Lung microvascular endothelial cell (primary cell): ENCODE data around the gene KLHL17. TPM values are rescaled to one million over a fixed set of nuclear protein-coding genes. Genes with fewer than 3 reads are reported as not detected.

Experiments used
- DNase-seq, 2 donors: peaks; one replicate each; pipeline versions ENCODE4 v3.0.0 to v3.0.0-alpha.2; 2010; ENCODE audit warnings: low read depth in 2 of 2
- total RNA-seq: library from RNA; depleted of rRNA; stranded (reverse); fragments of >200 nt; gene quantifications from 2 replicates; pipeline ENCODE4 v1.2.1, GENCODE V29; 2014

Gene KLHL17
- total RNA-seq, 1 donor from 2014 or later, result 3.6 TPM

GRCh38 chr1:921011-921837 lies 39.2 kb upstream of the KLHL17 start:
- peak; percentile 75 to 79 for DNase-seq

GRCh38 chr1:923131-923990 lies 37.0 kb upstream of the KLHL17 start, which contains the start of gene SAMD11:
SAMD11 (plus strand) TSS chr1:923923; CDS start chr1:924432, 509 bp downstream.
- DNase-seq, result peak; percentile 83 to 86

GRCh38 chr1:923991-924655 lies 36.3 kb upstream of the KLHL17 start:
- no peak for DNase-seq

GRCh38 chr1:924656-925560 lies 35.5 kb upstream of the KLHL17 start:
- peak; percentile 34 to 54 for DNase-seq

- no peak for DNase-seq
Measured at GRCh38 chr1:925561-926421, 34.6 kb upstream of the KLHL17 start.

GRCh38 chr1:927234-927633 lies 33.1 kb upstream of the KLHL17 start:
- no peak for DNase-seq

- no peak for DNase-seq
Measured at GRCh38 chr1:927748-928147, 32.6 kb upstream of the KLHL17 start.

GRCh38 chr1:928825-929661 lies 31.3 kb upstream of the KLHL17 start:
- no peak for DNase-seq

- no peak for DNase-seq
Measured at GRCh38 chr1:929712-930632, 30.4 kb upstream of the KLHL17 start.

- no peak for DNase-seq
Measured at GRCh38 chr1:930633-931138, 29.7 kb upstream of the KLHL17 start.

- no peak for DNase-seq
Measured at GRCh38 chr1:931380-932172, 28.8 kb upstream of the KLHL17 start.

- no peak for DNase-seq
Measured at GRCh38 chr1:932173-932510, 28.2 kb upstream of the KLHL17 start.

GRCh38 chr1:932776-933602 lies 27.4 kb upstream of the KLHL17 start:
- DNase-seq, result no peak

GRCh38 chr1:933603-933940 lies 26.8 kb upstream of the KLHL17 start:
- DNase-seq, result no peak

- no peak for DNase-seq
Measured at GRCh38 chr1:934991-935750, 25.2 kb upstream of the KLHL17 start.
